Neural crest cell (in vitro differentiated cells): ENCODE data around the gene DPYSL4. TPM values are rescaled to one million over a fixed set of nuclear protein-coding genes. Genes with fewer than 3 reads are reported as not detected.

Experiments used
- DNase-seq: peaks from one replicate; pipeline ENCODE4 v3.0.0; 2021; ENCODE audit warnings: low read depth, mixed read lengths, low spot score
- H3K27ac Mint-ChIP-seq: one replicate; pipeline ENCODE4 v1.8.0; 2021; ENCODE audit warnings: mild to moderate bottlenecking, mixed read lengths; ENCODE audit not compliant: unreplicated experiment
- H3K27me3 Mint-ChIP-seq: 2 replicates; pipeline ENCODE4 v1.8.0; 2021; ENCODE audit warnings: low read depth, mild to moderate bottlenecking, mixed read lengths
- H3K36me3 Mint-ChIP-seq: 2 replicates; pipeline ENCODE4 v1.8.0; 2021; ENCODE audit warnings: low read depth, mild to moderate bottlenecking, mixed read lengths
- H3K4me1 Mint-ChIP-seq: 2 replicates; pipeline ENCODE4 v1.8.0; 2021; ENCODE audit warnings: mixed read lengths
- H3K4me3 Mint-ChIP-seq: one replicate; pipeline ENCODE4 v1.8.0; 2021; ENCODE audit warnings: mild to moderate bottlenecking, mixed read lengths
- H3K9me3 Mint-ChIP-seq: 2 replicates; pipeline ENCODE4 v1.8.0; 2021; ENCODE audit warnings: mixed read lengths
- CTCF ChIP-seq: fragments of 200-600 bp; sonication (generic); conservative IDR thresholded peaks from 2 replicates; pipeline ENCODE4 v1.5.0; 2021; ENCODE audit warnings: antibody characterized with exemption, mild to moderate bottlenecking
- total RNA-seq: library from RNA; stranded (reverse); gene quantifications from 2 replicates; pipeline ENCODE4 v1.2.1, GENCODE V29; 2021

DPYSL4 gene
- total RNA-seq, 1 donor from 2014 or later = 155 TPM

- no peak for DNase-seq
- H3K9me3 Mint-ChIP-seq = peaks cover 3% of the 10 kb centered on the region
- no peak for TF ChIP-seq CTCF
- peaks cover 23% of the 10 kb centered on the region for H3K4me1 Mint-ChIP-seq
- peaks cover 47% of the 10 kb centered on the region for H3K27me3 Mint-ChIP-seq
- H3K4me3 Mint-ChIP-seq = peak overlapping the region; percentile 84
- no peak overlapping the region for H3K27ac Mint-ChIP-seq
- H3K36me3 Mint-ChIP-seq = peaks cover 13% of the 10 kb centered on the region
These were observed 836 bp downstream of the DPYSL4 start for GRCh38 chr10:132187430-132188138.

GRCh38 chr10:132188331-132188730 is 1.6 kb downstream of the DPYSL4 start:
- H3K27me3 Mint-ChIP-seq = peaks cover 40% of the 10 kb centered on the region
- DNase-seq = no peak
- H3K27ac Mint-ChIP-seq = no peak overlapping the region
- no peak for TF ChIP-seq CTCF
- peaks cover 23% of the 10 kb centered on the region for H3K4me1 Mint-ChIP-seq
- peaks cover 18% of the 10 kb centered on the region for H3K36me3 Mint-ChIP-seq
- peak overlapping the region; percentile 84 for H3K4me3 Mint-ChIP-seq
- H3K9me3 Mint-ChIP-seq = peaks cover 3% of the 10 kb centered on the region

- Mint-ChIP-seq H3K4me3 (peak overlapping the region; percentile 84), H3K27ac (no peak overlapping the region), H3K27me3 (peaks cover 33% of the 10 kb centered on the region), H3K36me3 (peaks cover 18% of the 10 kb centered on the region), H3K4me1 (peaks cover 23% of the 10 kb centered on the region), H3K9me3 (peaks cover 3% of the 10 kb centered on the region)
- no peak for TF ChIP-seq CTCF
- DNase-seq = no peak
These were observed 2.3 kb downstream of the DPYSL4 start for GRCh38 chr10:132189016-132189415.

- DNase-seq = no peak
- H3K36me3 Mint-ChIP-seq = peaks cover 18% of the 10 kb centered on the region
- no peak overlapping the region for H3K27ac Mint-ChIP-seq
- peaks cover 3% of the 10 kb centered on the region for H3K9me3 Mint-ChIP-seq
- peaks cover 24% of the 10 kb centered on the region for H3K27me3 Mint-ChIP-seq
- no peak for TF ChIP-seq CTCF
- peaks cover 20% of the 10 kb centered on the region for H3K4me1 Mint-ChIP-seq
- H3K4me3 Mint-ChIP-seq = peak overlapping the region; percentile 84
These were observed 3.2 kb downstream of the DPYSL4 start for GRCh38 chr10:132189810-132190422.

GRCh38 chr10:132192076-132192975 is 5.6 kb downstream of the DPYSL4 start:
- no peak for DNase-seq
- peaks cover 3% of the 10 kb centered on the region for H3K9me3 Mint-ChIP-seq
- H3K36me3 Mint-ChIP-seq = peaks cover 18% of the 10 kb centered on the region
- peaks cover 13% of the 10 kb centered on the region for H3K27me3 Mint-ChIP-seq
- H3K4me3 Mint-ChIP-seq = peak overlapping the region; percentile 70
- TF ChIP-seq CTCF = no peak
- H3K27ac Mint-ChIP-seq = no peak overlapping the region
- H3K4me1 Mint-ChIP-seq = peaks cover 20% of the 10 kb centered on the region
